Osteoblast (primary cell): Measurements from ENCODE around the gene USP6NL. TPM values are rescaled to one million over a fixed set of nuclear protein-coding genes. Genes with fewer than 3 reads are reported as not detected.

Experiments
- DNase-seq: peaks from one replicate; pipeline ENCODE4 v3.0.0; 2011; ENCODE audit warnings: low spot score, mixed read lengths; ENCODE audit not compliant: insufficient read length; ENCODE audit errors: missing footprints
- H2AFZ ChIP-seq: 2 replicates; pipeline ENCODE4 v1.6.0; 2011; ENCODE audit warnings: mild to moderate bottlenecking, low read length
- H3K27ac ChIP-seq: 2 replicates; pipeline ENCODE4 v1.5.1; 2011; ENCODE audit warnings: mild to moderate bottlenecking, low read depth, low read length, moderate library complexity
- H3K27me3 ChIP-seq: 2 replicates; pipeline ENCODE4 v1.6.0; 2012; ENCODE audit warnings: mild to moderate bottlenecking, control low read depth, inconsistent platforms, low read length, moderate library complexity; ENCODE audit not compliant: insufficient read depth
- H3K36me3 ChIP-seq: 2 replicates; pipeline ENCODE4 v1.5.1; 2011; ENCODE audit warnings: mild to moderate bottlenecking, low read length, control low read depth, moderate library complexity; ENCODE audit not compliant: insufficient read depth
- H3K4me1 ChIP-seq: 2 replicates; pipeline ENCODE4 v1.5.1; 2011; ENCODE audit warnings: mild to moderate bottlenecking, low read length, control low read depth, moderate library complexity; ENCODE audit not compliant: insufficient read depth
- H3K4me2 ChIP-seq: 2 replicates; pipeline ENCODE4 v1.6.0; 2011; ENCODE audit warnings: mild to moderate bottlenecking, low read length; ENCODE audit not compliant: insufficient read depth
- H3K4me3 ChIP-seq: fragments of 200-600 bp; sonication (generic); 3 replicates; pipeline ENCODE4 v1.5.1; 2012; ENCODE audit warnings: mild to moderate bottlenecking, low read length, inconsistent platforms; ENCODE audit not compliant: insufficient read depth
- H3K79me2 ChIP-seq: 2 replicates; pipeline ENCODE4 v1.6.0; 2012; ENCODE audit warnings: mild to moderate bottlenecking, low read length, control low read depth, inconsistent platforms; ENCODE audit not compliant: insufficient read depth
- H3K9me3 ChIP-seq: 2 replicates; pipeline ENCODE4 v1.5.1; 2011; ENCODE audit warnings: low read depth, low read length, control low read depth
- H4K20me1 ChIP-seq: 2 replicates; pipeline ENCODE4 v1.6.0; 2012; ENCODE audit warnings: mild to moderate bottlenecking, low read length, control low read depth; ENCODE audit not compliant: insufficient read depth
- total RNA-seq: library from RNA; depleted of rRNA; stranded (reverse); fragments of >200 nt; gene quantifications from 2 replicates; pipeline ENCODE4 v1.2.3, GENCODE V29; 2012
- TF ChIP-seq, protein P1 (sequence below): IDR thresholded peaks from 2 replicates; pipeline ENCODE4 v1.5.1; 2011; ENCODE audit warnings: mild to moderate bottlenecking, low read depth, low read length, moderate library complexity; ENCODE audit errors: extremely low read depth

USP6NL gene
- total RNA-seq, 1 donor, result 13.8 TPM

DNA sequence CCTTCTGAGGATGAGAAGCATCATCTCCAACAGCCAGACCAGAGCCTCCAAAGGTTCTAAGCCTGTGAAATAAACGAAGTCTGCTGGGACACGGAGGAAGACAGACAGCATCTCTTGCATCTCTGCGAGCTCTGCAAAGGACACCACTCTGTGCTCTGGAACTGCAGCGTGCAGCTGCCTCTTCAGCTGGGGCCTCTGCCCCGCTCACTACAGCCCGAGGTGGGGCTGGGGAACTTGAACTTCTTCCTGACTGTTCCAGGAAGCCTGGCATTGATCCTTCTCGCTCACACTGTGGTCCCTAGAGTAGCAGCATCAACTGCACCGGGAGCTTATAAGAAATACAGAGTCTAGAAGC is 163.3 kb downstream of the USP6NL start:
- Histone ChIP-seq H4K20me1 (no peaks in the 10 kb centered on the region), H3K27ac (no peak overlapping the region), H3K4me1 (no peaks in the 10 kb centered on the region), H3K79me2 (no peaks in the 10 kb centered on the region), H3K9me3 (no peaks in the 10 kb centered on the region), H3K4me3 (no peak overlapping the region), H3K4me2 (no peak overlapping the region), H3K36me3 (no peaks in the 10 kb centered on the region), H3K27me3 (peaks cover 7% of the 10 kb centered on the region), H2AFZ (no peak overlapping the region)
- TF ChIP-seq, protein P1, sequence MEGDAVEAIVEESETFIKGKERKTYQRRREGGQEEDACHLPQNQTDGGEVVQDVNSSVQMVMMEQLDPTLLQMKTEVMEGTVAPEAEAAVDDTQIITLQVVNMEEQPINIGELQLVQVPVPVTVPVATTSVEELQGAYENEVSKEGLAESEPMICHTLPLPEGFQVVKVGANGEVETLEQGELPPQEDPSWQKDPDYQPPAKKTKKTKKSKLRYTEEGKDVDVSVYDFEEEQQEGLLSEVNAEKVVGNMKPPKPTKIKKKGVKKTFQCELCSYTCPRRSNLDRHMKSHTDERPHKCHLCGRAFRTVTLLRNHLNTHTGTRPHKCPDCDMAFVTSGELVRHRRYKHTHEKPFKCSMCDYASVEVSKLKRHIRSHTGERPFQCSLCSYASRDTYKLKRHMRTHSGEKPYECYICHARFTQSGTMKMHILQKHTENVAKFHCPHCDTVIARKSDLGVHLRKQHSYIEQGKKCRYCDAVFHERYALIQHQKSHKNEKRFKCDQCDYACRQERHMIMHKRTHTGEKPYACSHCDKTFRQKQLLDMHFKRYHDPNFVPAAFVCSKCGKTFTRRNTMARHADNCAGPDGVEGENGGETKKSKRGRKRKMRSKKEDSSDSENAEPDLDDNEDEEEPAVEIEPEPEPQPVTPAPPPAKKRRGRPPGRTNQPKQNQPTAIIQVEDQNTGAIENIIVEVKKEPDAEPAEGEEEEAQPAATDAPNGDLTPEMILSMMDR, result no peak
- DNase-seq, result no peak

DNA sequence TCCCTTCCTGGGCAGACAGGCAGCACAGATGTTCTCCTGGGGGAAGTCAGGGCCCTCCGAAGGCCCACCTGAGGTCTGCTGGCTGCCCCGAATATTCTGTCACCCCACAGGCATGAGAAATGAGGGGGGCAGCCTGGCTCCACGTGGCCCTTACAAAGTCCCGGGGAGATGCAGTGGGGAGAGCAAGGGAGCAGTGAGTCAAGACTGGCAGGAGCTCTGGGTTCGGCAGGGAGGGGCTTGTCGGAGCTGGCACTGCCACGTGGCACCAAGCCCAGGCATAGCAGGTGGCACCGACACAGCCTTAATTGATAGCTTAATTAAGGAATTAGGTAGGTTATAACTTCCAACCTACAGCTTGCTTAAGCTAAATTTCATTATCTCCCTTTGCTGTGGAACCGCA is 163.9 kb downstream of the USP6NL start:
- Histone ChIP-seq H3K36me3 (no peaks in the 10 kb centered on the region), H3K27me3 (peaks cover 7% of the 10 kb centered on the region), H3K4me2 (no peak overlapping the region), H3K79me2 (no peaks in the 10 kb centered on the region), H3K4me3 (no peak overlapping the region), H3K9me3 (no peaks in the 10 kb centered on the region), H4K20me1 (no peaks in the 10 kb centered on the region), H2AFZ (no peak overlapping the region), H3K27ac (no peak overlapping the region), H3K4me1 (no peaks in the 10 kb centered on the region)
- TF ChIP-seq, protein P1, result no peak
- no peak for DNase-seq

DNA sequence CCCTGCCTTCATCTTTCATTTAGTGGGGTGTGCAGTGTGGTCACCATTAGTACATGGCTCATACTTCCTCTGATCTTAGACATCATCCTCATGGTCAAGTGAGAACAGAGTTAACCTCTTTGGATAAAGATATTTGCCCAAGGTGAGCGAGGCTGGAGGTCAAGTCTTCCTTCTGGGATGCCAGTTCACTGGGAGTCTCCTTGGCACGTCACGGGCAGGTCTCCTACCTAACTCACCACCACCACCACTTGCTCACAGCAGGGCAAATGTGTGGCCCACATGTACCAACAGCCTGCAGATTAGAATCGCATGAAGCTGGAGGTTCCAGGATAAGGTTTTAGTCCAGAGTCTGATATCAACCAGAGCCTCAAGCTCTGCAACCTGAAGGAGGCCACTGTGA is 164.6 kb downstream of the USP6NL start:
- TF ChIP-seq, protein P1, result no peak

DNA sequence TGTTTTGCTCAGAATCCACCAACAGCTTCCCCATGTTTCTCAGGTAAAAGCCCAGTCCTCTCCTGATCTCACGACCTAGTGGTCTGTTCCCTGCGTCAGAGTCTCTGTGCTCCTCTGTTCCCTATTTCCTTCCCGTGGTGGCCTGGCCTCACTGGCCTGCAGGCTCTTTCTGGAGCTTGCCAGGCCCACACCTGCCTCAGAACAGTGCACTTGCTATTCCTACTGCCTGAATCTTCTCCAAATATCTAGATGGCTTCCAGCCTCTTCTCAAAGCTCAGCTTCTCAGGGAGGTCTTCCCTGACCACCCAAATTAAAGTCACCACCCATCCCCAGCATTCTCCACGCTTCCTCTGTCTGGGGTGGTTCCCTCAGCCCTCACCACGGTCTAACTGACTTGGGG is 165.3 kb downstream of the USP6NL start:
- Histone ChIP-seq H3K4me2 (no peak overlapping the region), H3K4me1 (no peaks in the 10 kb centered on the region), H3K79me2 (no peaks in the 10 kb centered on the region), H3K4me3 (no peak overlapping the region), H3K27ac (no peak overlapping the region), H3K27me3 (peaks cover 7% of the 10 kb centered on the region), H2AFZ (no peak overlapping the region), H3K9me3 (no peaks in the 10 kb centered on the region), H4K20me1 (no peaks in the 10 kb centered on the region), H3K36me3 (no peaks in the 10 kb centered on the region)
- TF ChIP-seq, protein P1, result no peak
- no peak for DNase-seq

More for the DNA sequence above, 164.6 kb downstream of the USP6NL start:
- no peaks in the 10 kb centered on the region for H3K36me3 ChIP-seq
- H2AFZ ChIP-seq, result no peak overlapping the region
- peaks cover 7% of the 10 kb centered on the region for H3K27me3 ChIP-seq
- no peaks in the 10 kb centered on the region for H3K9me3 ChIP-seq
- no peak for DNase-seq
- no peaks in the 10 kb centered on the region for H3K4me1 ChIP-seq
- H4K20me1 ChIP-seq, result no peaks in the 10 kb centered on the region
- no peak overlapping the region for H3K27ac ChIP-seq
- H3K79me2 ChIP-seq, result no peaks in the 10 kb centered on the region
- H3K4me3 ChIP-seq, result no peak overlapping the region
- no peak overlapping the region for H3K4me2 ChIP-seq
